Activated CD8-positive, alpha-beta memory T cell treated with anti-CD3 and anti-CD28 coated beads, Interleukin-2, amount 10 ng/mL, durations not matched to agents 7 days and 5 days (primary cell): ENCODE results near the gene DLGAP4. TPM values are rescaled to one million over a fixed set of nuclear protein-coding genes. Genes with fewer than 3 reads are reported as not detected.

Experiments used
- ATAC-seq: fragments of 150-1000 bp; cut with Tn5 transposase; one replicate; pipeline ENCODE4 v1.10.0; 2021; ENCODE audit warnings: moderate library complexity
- CTCF ChIA-PET: fragments of 350-600 bp; sonication (Branson Sonifier 250); formaldehyde crosslinking; loops from one replicate; lab custom pipeline; 2021; ENCODE audit warnings: antibody characterized with exemption; lab: Charles Lee
- DNase-seq: peaks from one replicate; pipeline ENCODE4 v3.0.0-alpha.2; 2020
- H3K27ac Mint-ChIP-seq: one replicate; pipeline ENCODE4 v1.8.0; 2021; ENCODE audit warnings: mild to moderate bottlenecking, mixed read lengths
- H3K27me3 Mint-ChIP-seq: one replicate; pipeline ENCODE4 v1.8.0; 2021; ENCODE audit warnings: mixed read lengths
- H3K36me3 Mint-ChIP-seq: one replicate; pipeline ENCODE4 v1.8.0; 2021; ENCODE audit warnings: mild to moderate bottlenecking, mixed read lengths
- H3K4me1 Mint-ChIP-seq: one replicate; pipeline ENCODE4 v1.8.0; 2021; ENCODE audit warnings: mixed read lengths
- H3K4me3 Mint-ChIP-seq: one replicate; pipeline ENCODE4 v1.8.0; 2021; ENCODE audit warnings: mild to moderate bottlenecking, moderate library complexity, mixed read lengths
- H3K9me3 Mint-ChIP-seq: one replicate; pipeline ENCODE4 v1.8.0; 2022; ENCODE audit warnings: low read depth, mixed read lengths
- total RNA-seq, 2 experiments: library from RNA; stranded (reverse); gene quantifications; one replicate each; pipeline ENCODE4 v1.2.3, GENCODE V29; 2021

The DLGAP4 gene
- total RNA-seq, 2 experiments from 2014 or later: 18.8 to 19.6 TPM

DNA sequence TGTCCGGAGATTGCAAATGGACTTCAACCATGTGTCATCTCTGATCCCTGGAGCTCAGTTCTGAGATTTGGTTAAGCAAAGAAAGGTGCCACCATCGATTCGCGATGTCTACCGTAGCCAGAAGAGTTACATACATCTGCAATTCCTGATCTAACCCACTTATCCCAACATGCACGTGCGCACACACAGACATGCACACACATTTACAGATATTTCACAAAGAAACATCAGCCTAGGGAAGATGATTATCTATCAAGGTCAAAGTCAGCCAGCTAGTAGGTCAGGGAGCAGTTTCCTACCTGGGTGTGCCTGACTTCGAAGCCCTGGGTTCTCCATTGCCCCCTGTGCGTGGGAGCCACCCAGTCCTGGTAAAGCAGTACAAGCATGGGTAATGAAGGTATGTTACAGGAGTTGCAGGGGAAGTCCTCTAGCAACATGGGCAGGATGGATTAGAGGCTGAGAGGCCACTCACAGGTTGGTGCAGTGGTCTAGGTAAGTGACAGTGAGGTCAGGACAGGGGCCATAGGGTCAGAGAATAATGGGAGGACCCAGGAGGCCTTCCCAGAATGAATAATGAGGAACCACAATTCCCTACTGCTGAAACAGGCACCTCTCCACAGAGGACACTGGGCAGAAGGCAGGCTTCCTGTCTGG is 150.0 kb downstream of the DLGAP4 start:
- Mint-ChIP-seq H3K4me3 (no peak overlapping the region), H3K36me3 (no peaks in the 10 kb centered on the region), H3K4me1 (peaks cover 6% of the 10 kb centered on the region), H3K27me3 (peaks cover 5% of the 10 kb centered on the region), H3K9me3 (no peaks in the 10 kb centered on the region), H3K27ac (no peak overlapping the region)
- DNase-seq: no peak
- CTCF ChIA-PET: interaction anchor here (1.1 kb wide), 1 partner anchor 253 kb away, joined by 4 read pairs; no protein-coding TSS in a partner anchor
- ATAC-seq: no peak

DNA sequence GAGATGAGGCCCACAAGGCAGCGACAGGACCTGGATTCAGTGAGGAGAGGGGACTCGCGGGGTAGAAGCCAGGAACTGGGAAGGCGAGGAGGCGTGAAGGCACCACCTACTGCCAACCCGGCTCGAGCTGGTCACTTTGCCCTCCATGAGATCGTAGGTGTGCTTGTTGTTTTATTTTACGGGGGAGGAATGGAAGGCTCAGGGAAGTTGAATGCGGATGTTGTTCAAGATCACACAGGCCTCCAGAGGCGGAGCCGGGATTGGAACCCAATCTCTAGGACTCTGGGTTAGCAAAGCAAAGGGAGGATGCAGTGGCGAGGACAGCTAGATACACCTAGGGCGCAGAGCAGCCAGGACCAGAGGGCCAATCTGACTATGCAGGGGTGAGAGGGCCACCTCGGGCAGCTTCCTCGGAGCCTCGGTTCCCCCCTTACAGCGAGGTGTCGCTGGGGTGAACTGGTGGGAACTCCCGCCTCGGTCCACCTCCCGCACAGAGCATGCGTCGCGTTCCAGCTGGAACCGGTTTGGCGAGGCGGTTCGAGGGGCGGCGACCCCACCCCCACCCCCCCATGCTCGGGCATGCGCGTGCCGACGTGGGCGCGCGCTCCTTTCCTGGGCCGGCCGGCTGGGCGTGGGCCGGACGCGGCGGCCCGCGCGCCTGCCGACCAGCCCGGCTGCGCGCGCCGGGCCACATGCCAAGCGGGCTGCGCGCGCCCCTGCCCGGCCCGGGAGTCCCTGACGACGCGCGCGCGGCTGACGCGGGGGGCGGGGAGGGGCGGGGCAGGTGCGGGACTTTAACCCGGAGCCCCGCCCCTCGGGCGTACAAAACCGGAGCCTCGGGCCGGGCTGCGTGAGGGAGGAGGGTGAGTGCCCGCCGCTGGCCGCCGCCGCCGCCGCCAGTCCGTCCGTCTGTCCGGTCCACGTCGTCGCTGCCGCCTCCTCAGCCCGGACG is 154.8 kb downstream of the DLGAP4 start:
- peaks cover 45% of the 10 kb centered on the region for H3K4me1 Mint-ChIP-seq
- H3K9me3 Mint-ChIP-seq: no peaks in the 10 kb centered on the region
- peak; percentile 92 for DNase-seq
- CTCF ChIA-PET: interaction anchor here (0.7 to 1.2 kb wide), 4 partner anchors 10 to 258 kb away, joined by 3 to 4 read pairs (median 3); no protein-coding TSS in a partner anchor
- peak overlapping the region; percentile 83 for H3K4me3 Mint-ChIP-seq
- peak; percentile 91 for ATAC-seq
- no peaks in the 10 kb centered on the region for H3K27me3 Mint-ChIP-seq
- H3K36me3 Mint-ChIP-seq: no peaks in the 10 kb centered on the region
- H3K27ac Mint-ChIP-seq: peak overlapping the region; percentile 72

GRCh38 chr20:36461600-36462439 is 155.7 kb downstream of the DLGAP4 start:
- Mint-ChIP-seq H3K36me3 (no peaks in the 10 kb centered on the region), H3K4me3 (peak overlapping the region; percentile 83), H3K27ac (peak overlapping the region; percentile 80), H3K4me1 (peaks cover 54% of the 10 kb centered on the region), H3K27me3 (no peaks in the 10 kb centered on the region), H3K9me3 (no peaks in the 10 kb centered on the region)
- ATAC-seq (peak; percentile 1), DNase-seq (peak; percentile 53)
- CTCF ChIA-PET: interaction anchor here (0.5 to 1.0 kb wide), 3 partner anchors 8 to 31 kb away, joined by 3 read pairs; no protein-coding TSS in a partner anchor

GRCh38 chr20:36462440-36463211 is 156.5 kb downstream of the DLGAP4 start:
- Mint-ChIP-seq H3K27me3 (no peaks in the 10 kb centered on the region), H3K4me3 (peak overlapping the region; percentile 83), H3K9me3 (no peaks in the 10 kb centered on the region), H3K27ac (peak overlapping the region; percentile 80), H3K36me3 (no peaks in the 10 kb centered on the region), H3K4me1 (peaks cover 62% of the 10 kb centered on the region)
- no peak for ATAC-seq
- no peak for DNase-seq
- CTCF ChIA-PET: interaction anchor here (1.0 to 3.0 kb wide), 2 partner anchors 10 to 23 kb away, joined by 3 to 9 read pairs; no protein-coding TSS in a partner anchor

- Mint-ChIP-seq H3K4me1 (peaks cover 70% of the 10 kb centered on the region), H3K36me3 (no peaks in the 10 kb centered on the region), H3K9me3 (no peaks in the 10 kb centered on the region), H3K27me3 (no peaks in the 10 kb centered on the region), H3K27ac (no peak overlapping the region), H3K4me3 (peak overlapping the region; percentile 83)
- no peak for ATAC-seq
- CTCF ChIA-PET: interaction anchor here (1.6 to 3.0 kb wide), 2 partner anchors 10 to 345 kb away, joined by 3 to 9 read pairs; no protein-coding TSS in a partner anchor
- no peak for DNase-seq
Observed at GRCh38 chr20:36463212-36464061, 157.3 kb downstream of the DLGAP4 start.

- H3K27ac Mint-ChIP-seq: peak overlapping the region; percentile 77
- ATAC-seq (peak; percentile 20), DNase-seq (peak; percentile 64)
- CTCF ChIA-PET: interaction anchor here (0.8 to 3.7 kb wide), 6 partner anchors 8 to 511 kb away, joined by 3 to 20 read pairs (median 4); partner anchors contain the start of gene SCAND1
- no peaks in the 10 kb centered on the region for H3K27me3 Mint-ChIP-seq
- peaks cover 74% of the 10 kb centered on the region for H3K4me1 Mint-ChIP-seq
- no peaks in the 10 kb centered on the region for H3K9me3 Mint-ChIP-seq
- H3K36me3 Mint-ChIP-seq: no peaks in the 10 kb centered on the region
- H3K4me3 Mint-ChIP-seq: peak overlapping the region; percentile 2
Observed at GRCh38 chr20:36465109-36466080, 159.3 kb downstream of the DLGAP4 start.

- Mint-ChIP-seq H3K36me3 (no peaks in the 10 kb centered on the region), H3K27me3 (no peaks in the 10 kb centered on the region), H3K4me1 (peaks cover 71% of the 10 kb centered on the region), H3K27ac (peak overlapping the region; percentile 77), H3K4me3 (peak overlapping the region; percentile 3), H3K9me3 (no peaks in the 10 kb centered on the region)
- DNase-seq (no peak), ATAC-seq (no peak)
- CTCF ChIA-PET: interaction anchor here (0.8 to 3.7 kb wide), 5 partner anchors 11 to 512 kb away, joined by 3 to 20 read pairs (median 3); partner anchors contain the start of gene SCAND1
Observed at GRCh38 chr20:36466089-36466488, 159.9 kb downstream of the DLGAP4 start.

DNA sequence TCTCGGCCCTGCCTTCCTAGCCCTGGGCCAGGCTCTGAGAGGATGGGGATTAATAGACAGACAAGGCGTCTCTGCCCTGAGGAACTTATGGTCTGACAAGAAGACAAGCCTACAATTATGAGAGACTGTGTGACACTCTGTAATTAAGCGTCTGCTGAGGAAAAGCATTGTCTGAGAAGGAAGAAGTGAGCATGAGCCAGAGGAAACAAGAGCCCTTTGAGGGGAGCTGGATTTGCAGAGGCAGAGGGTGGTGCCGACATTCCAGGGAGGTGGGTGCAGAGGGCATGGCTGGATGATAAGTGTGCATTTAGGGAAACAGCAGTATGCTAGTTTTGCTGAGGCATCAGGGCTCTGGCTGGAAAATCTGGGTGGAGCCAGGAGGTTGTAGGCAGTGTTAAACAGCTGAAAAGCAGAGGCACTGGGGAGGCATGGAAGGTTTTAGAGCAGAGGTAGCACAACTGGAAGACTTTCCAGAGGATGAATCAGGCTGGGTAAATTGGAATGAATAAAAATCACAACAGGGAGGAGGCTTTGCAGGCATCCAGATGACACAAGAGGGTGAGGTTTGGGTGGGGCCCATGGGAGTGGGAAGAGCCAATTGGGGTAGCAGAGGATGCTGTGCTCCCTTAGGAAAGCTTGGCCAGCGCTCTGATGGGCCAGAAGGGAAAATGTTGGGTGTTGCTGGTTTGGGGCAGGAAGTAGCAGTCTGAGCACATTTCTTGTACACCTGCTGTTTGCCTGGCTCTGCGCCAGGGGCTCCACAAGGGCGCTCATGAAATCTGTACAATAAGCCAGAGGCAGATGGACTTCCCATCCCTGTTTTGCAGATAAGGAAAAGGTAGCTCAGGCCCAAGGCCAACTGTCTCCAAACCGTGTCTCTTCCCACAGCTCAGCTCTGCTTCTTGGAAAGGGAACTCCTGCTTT is 161.2 kb downstream of the DLGAP4 start:
- Mint-ChIP-seq H3K9me3 (no peaks in the 10 kb centered on the region), H3K4me1 (peaks cover 76% of the 10 kb centered on the region), H3K4me3 (peak overlapping the region; percentile 6), H3K36me3 (no peaks in the 10 kb centered on the region), H3K27me3 (no peaks in the 10 kb centered on the region), H3K27ac (peak overlapping the region; percentile 77)
- peak; percentile 24 for ATAC-seq
- CTCF ChIA-PET: interaction anchor here (1.3 to 3.7 kb wide), 2 partner anchors 25 to 513 kb away, joined by 3 to 20 read pairs; partner anchors contain the start of gene SCAND1
- DNase-seq: peak; percentile 59

- Mint-ChIP-seq H3K4me3 (no peak overlapping the region), H3K4me1 (peaks cover 76% of the 10 kb centered on the region), H3K27me3 (no peaks in the 10 kb centered on the region), H3K9me3 (no peaks in the 10 kb centered on the region), H3K27ac (no peak overlapping the region), H3K36me3 (no peaks in the 10 kb centered on the region)
- DNase-seq (no peak), ATAC-seq (no peak)
- CTCF ChIA-PET: interaction anchor here (3.7 kb wide), 1 partner anchor 24 kb away, joined by 20 read pairs; no protein-coding TSS in a partner anchor
Observed at GRCh38 chr20:36468149-36469000, 162.2 kb downstream of the DLGAP4 start.
